ENCODE data around the gene GALM.

- TF ChIP-seq CTCF (IDR thresholded peaks at IDR 0.05; ENCODE audit: extremely low read depth in 1 of 2, insufficient read depth in 1 of 2, low read depth in 1 of 2, low read length in 2 of 2), result no peak
- TF ChIP-seq POLR2A (IDR thresholded peaks at IDR 0.05; ENCODE audit: low read depth, low read length), result no peak
- no peak for TF ChIP-seq POLR2AphosphoS5 (IDR thresholded peaks at IDR 0.05; ENCODE audit: insufficient read depth, low read depth, low read length)
- TF ChIP-seq EZH2 (IDR thresholded peaks at IDR 0.05; ENCODE audit: borderline replicate concordance, low read depth, low read length, severe bottlenecking), result no peak
- TF ChIP-seq FOS (IDR thresholded peaks at IDR 0.05; ENCODE audit: borderline replicate concordance, insufficient read depth, low read length), result no peak
Measured at GRCh38 chr2:38619458-38620164, 46.3 kb upstream of the GALM start.

Measured in endothelial cell of umbilical vein (primary cell).